ENCODE data around the gene ALKBH2. TPM values are rescaled to one million over a fixed set of nuclear protein-coding genes. Genes with fewer than 3 reads are reported as not detected.

The ALKBH2 gene
- polyA plus RNA-seq, 3 donors, result 3.7 to 13.0 (median 4.5) TPM

DNA sequence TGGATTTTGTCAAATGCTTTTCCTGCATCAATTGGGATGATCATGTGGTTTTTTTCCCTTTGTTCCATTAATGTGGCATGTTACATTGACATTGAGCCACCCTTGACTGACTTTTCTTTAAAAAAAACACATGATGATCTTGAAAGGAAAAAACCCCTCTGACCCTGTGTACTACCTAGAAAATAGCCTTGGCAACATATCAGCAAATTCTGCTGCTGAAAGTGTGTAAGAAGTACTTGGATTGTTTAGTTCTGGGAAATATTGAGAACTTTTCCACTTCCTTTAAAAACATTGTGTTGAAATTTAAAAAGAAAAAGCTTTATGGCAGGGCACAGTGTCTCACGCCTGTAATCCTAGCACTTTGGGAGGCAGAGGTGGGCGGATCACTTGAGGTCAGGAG lies 43.8 kb upstream of the ALKBH2 start:
- peaks cover 0 to 9% (median 2%) of the 10 kb centered on the region in 7 donors for H3K9me3 Mint-ChIP-seq
- TF ChIP-seq, protein P1, sequence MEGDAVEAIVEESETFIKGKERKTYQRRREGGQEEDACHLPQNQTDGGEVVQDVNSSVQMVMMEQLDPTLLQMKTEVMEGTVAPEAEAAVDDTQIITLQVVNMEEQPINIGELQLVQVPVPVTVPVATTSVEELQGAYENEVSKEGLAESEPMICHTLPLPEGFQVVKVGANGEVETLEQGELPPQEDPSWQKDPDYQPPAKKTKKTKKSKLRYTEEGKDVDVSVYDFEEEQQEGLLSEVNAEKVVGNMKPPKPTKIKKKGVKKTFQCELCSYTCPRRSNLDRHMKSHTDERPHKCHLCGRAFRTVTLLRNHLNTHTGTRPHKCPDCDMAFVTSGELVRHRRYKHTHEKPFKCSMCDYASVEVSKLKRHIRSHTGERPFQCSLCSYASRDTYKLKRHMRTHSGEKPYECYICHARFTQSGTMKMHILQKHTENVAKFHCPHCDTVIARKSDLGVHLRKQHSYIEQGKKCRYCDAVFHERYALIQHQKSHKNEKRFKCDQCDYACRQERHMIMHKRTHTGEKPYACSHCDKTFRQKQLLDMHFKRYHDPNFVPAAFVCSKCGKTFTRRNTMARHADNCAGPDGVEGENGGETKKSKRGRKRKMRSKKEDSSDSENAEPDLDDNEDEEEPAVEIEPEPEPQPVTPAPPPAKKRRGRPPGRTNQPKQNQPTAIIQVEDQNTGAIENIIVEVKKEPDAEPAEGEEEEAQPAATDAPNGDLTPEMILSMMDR (IDR thresholded peaks at IDR 0.05), result no peak
- DNase-seq, result no peak
- Histone ChIP-seq H3K4me2 (replicated peaks; ENCODE audit: extremely low read depth, low read length, poor library complexity, severe bottlenecking) (no peak overlapping the region), H3K27me3 (ENCODE audit: control insufficient read depth in 2 of 2, insufficient read depth in 2 of 2, low read length in 2 of 2) (no peaks in the 10 kb centered on the region), H3K9ac (ENCODE audit: insufficient read depth, low read length, poor library complexity, severe bottlenecking) (no peak overlapping the region), H4K20me1 (ENCODE audit: insufficient read depth, low read length) (no peaks in the 10 kb centered on the region), H3K9me3 (replicated peaks in 1 of 2; ENCODE audit: control insufficient read depth in 1 of 2, insufficient read depth in 1 of 2, low read length in 2 of 2) (no peaks in the 10 kb centered on the region), H2AFZ (ENCODE audit: insufficient read depth, low read depth, low read length, poor library complexity, severe bottlenecking) (no peak overlapping the region), H3K79me2 (ENCODE audit: insufficient read depth, low read length) (no peaks in the 10 kb centered on the region), H3K4me1 (ENCODE audit: control insufficient read depth in 1 of 2, insufficient read depth in 2 of 2, low read length in 2 of 2) (no peaks in the 10 kb centered on the region), H3K4me3 (replicated peaks in 1 of 3; ENCODE audit: low read depth in 2 of 3, low read length in 3 of 3) (no peak overlapping the region), H3K27ac (ENCODE audit: low read depth in 1 of 2, low read length in 2 of 2) (no peak overlapping the region), H3K36me3 (replicated peaks in 1 of 2; ENCODE audit: control insufficient read depth in 1 of 2, insufficient read depth in 2 of 2, low read length in 2 of 2) (no peaks in the 10 kb centered on the region)
- H3K27me3 Mint-ChIP-seq (ENCODE audit: low read depth in 3 of 3), result peaks cover 0 to 2% (median 2%) of the 10 kb centered on the region in 3 donors
- no peak overlapping the region for H3K4me3 Mint-ChIP-seq
- H3K27ac Mint-ChIP-seq, result no peak overlapping the region
- intact Hi-C loops (cut with micrococcal nuclease), result no loop called here
- no peaks in the 10 kb centered on the region for H3K36me3 Mint-ChIP-seq
- H3K4me1 Mint-ChIP-seq, result no peaks in the 10 kb centered on the region
- 80% methylated on average over 1 of the region's 2 CpGs for WGBS (ENCODE audit: insufficient coverage)

- Histone ChIP-seq H3K4me1 (ENCODE audit: control insufficient read depth in 1 of 2, insufficient read depth in 2 of 2, low read length in 2 of 2) (no peaks in the 10 kb centered on the region), H3K79me2 (ENCODE audit: insufficient read depth, low read length) (no peaks in the 10 kb centered on the region), H3K4me3 (replicated peaks in 1 of 3; ENCODE audit: low read depth in 2 of 3, low read length in 3 of 3) (no peak overlapping the region), H3K4me2 (replicated peaks; ENCODE audit: extremely low read depth, low read length, poor library complexity, severe bottlenecking) (no peak overlapping the region), H3K27ac (ENCODE audit: low read depth in 1 of 2, low read length in 2 of 2) (no peak overlapping the region), H3K36me3 (replicated peaks in 1 of 2; ENCODE audit: control insufficient read depth in 1 of 2, insufficient read depth in 2 of 2, low read length in 2 of 2) (no peaks in the 10 kb centered on the region), H3K9me3 (replicated peaks in 1 of 2; ENCODE audit: control insufficient read depth in 1 of 2, insufficient read depth in 1 of 2, low read length in 2 of 2) (no peaks in the 10 kb centered on the region), H3K9ac (ENCODE audit: insufficient read depth, low read length, poor library complexity, severe bottlenecking) (no peak overlapping the region), H2AFZ (ENCODE audit: insufficient read depth, low read depth, low read length, poor library complexity, severe bottlenecking) (no peak overlapping the region), H4K20me1 (ENCODE audit: insufficient read depth, low read length) (no peaks in the 10 kb centered on the region), H3K27me3 (ENCODE audit: control insufficient read depth in 2 of 2, insufficient read depth in 2 of 2, low read length in 2 of 2) (no peaks in the 10 kb centered on the region)
- Mint-ChIP-seq H3K27me3 (ENCODE audit: low read depth in 3 of 3) (peaks cover 0 to 2% (median 0%) of the 10 kb centered on the region in 3 donors), H3K4me1 (no peaks in the 10 kb centered on the region), H3K4me3 (no peak overlapping the region), H3K9me3 (peaks cover 0 to 7% (median 2%) of the 10 kb centered on the region in 7 donors), H3K27ac (no peak overlapping the region), H3K36me3 (no peaks in the 10 kb centered on the region)
- peak in 2 of 3 donors; percentile 7 to 13 for DNase-seq
- WGBS (ENCODE audit: insufficient coverage), result 68% methylated on average over 5 of the region's 6 CpGs
- TF ChIP-seq, protein P1 (IDR thresholded peaks at IDR 0.05), result peak; percentile 79
- intact Hi-C loops (cut with micrococcal nuclease), result loop anchor here in 1 of 2 donors (5.0 kb wide), 1 partner anchor 258 kb away; no protein-coding TSS in a partner anchor
Measured at GRCh38 chr12:109134186-109134917, 41.1 kb upstream of the ALKBH2 start.
